ENCODE data around the gene NPR1. TPM values are rescaled to one million over a fixed set of nuclear protein-coding genes. Genes with fewer than 3 reads are reported as not detected.

Gene NPR1
- total and polyA plus RNA-seq, 2 of the 13 experiments (the other 11 are each of a cell fraction or from before 2014, with no cell fraction given): not detected

- Histone ChIP-seq H3K36me3 (replicated peaks in 1 of 2; ENCODE audit: control insufficient read depth in 1 of 2, insufficient read depth in 2 of 2, low read length in 2 of 2) (no peaks in the 10 kb centered on the region), H3K4me3 (replicated peaks in 1 of 3; ENCODE audit: insufficient read depth in 1 of 3, low read depth in 2 of 3, low read length in 3 of 3) (peak overlapping the region in 2 of 3 experiments; percentile 57 to 72; a peak in 4 of 6 replicates), H3K9me3 (ENCODE audit: low read length) (no peaks in the 10 kb centered on the region), H4K20me1 (ENCODE audit: insufficient read depth, low read length) (no peaks in the 10 kb centered on the region), H3K4me2 (ENCODE audit: low read depth, low read length) (peak overlapping the region; percentile 78), H3K27ac (ENCODE audit: extremely low read length, insufficient read depth, low read length) (no peak overlapping the region), H3K9ac (ENCODE audit: insufficient read depth, low read depth, low read length) (no peak overlapping the region), H3K79me2 (ENCODE audit: insufficient read depth, low read length) (no peaks in the 10 kb centered on the region), H3K4me1 (ENCODE audit: insufficient read depth, low read length) (peaks cover 25% of the 10 kb centered on the region), H3K27me3 (ENCODE audit: control insufficient read depth in 1 of 2, insufficient read depth in 2 of 2, low read length in 2 of 2) (peaks cover 20 to 51% of the 10 kb centered on the region in 2 experiments), H2AFZ (ENCODE audit: low read length) (no peak overlapping the region)
- POLR2A ChIA-PET: no interaction called here
- BruUV-seq (replicated peaks): no TSS peak
- DNase-seq (ENCODE audit: low spot score): no peak
- ATAC-seq: peak; percentile 58
- FAIRE-seq: peak; percentile 82
- intact Hi-C loops (cut with micrococcal nuclease; ENCODE audit: unreplicated experiment) (loop anchor here (1.0 to 5.0 kb wide), 4 partner anchors 71 to 309 kb away; partner anchors contain the start of gene RAB13), in situ Hi-C loops (cut with HindIII; ENCODE audit: extremely low pct_ligation_motif_present, low pct_unique_long_range_greater_than_20kb) (loop anchor here (5.0 kb wide), 2 partner anchors 69 to 94 kb away; no protein-coding TSS in a partner anchor)
- 15% methylated on average over 19 of the region's 29 CpGs for WGBS (ENCODE audit: low lambda C conversion rate)
- CTCF ChIA-PET (ENCODE audit: low intra/inter-chr PET ratio, low total read pairs): interaction anchor here (1.7 to 2.6 kb wide), 2 partner anchors 71 to 94 kb away, joined by 11 to 38 read pairs; no protein-coding TSS in a partner anchor
- TF ChIP-seq ZNF331 (CRISPR knock-in tag; IDR thresholded peaks at IDR 0.05): no peak
- TF ChIP-seq ZMYM3 (CRISPR knock-in tag; IDR thresholded peaks at IDR 0.05): no peak
- TF ChIP-seq, protein P1, sequence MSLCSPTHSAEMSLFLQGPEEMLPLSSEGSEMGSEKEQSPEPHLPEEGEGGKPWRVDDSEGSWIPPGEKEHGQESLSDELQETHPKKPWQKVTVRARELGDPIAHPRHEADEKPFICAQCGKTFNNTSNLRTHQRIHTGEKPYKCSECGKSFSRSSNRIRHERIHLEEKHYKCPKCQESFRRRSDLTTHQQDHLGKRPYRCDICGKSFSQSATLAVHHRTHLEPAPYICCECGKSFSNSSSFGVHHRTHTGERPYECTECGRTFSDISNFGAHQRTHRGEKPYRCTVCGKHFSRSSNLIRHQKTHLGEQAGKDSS (CRISPR knock-in tag; IDR thresholded peaks at IDR 0.05; ENCODE audit: borderline replicate concordance, low read depth): no peak
- TF ChIP-seq ZSCAN12 (CRISPR knock-in tag; IDR thresholded peaks at IDR 0.05): no peak
- TF ChIP-seq SRF (IDR thresholded peaks at IDR 0.05; ENCODE audit: low read depth, low read length): no peak
- TF ChIP-seq BRD4 (CRISPR knock-in tag; IDR thresholded peaks at IDR 0.05): no peak
- no peak for TF ChIP-seq AKNA (CRISPR knock-in tag; IDR thresholded peaks at IDR 0.05; ENCODE audit: borderline replicate concordance)
- TF ChIP-seq RNF2 (conservative IDR thresholded peaks at IDR 0.05; ENCODE audit: low read depth): no peak
- no peak for TF ChIP-seq ATF7 (IDR thresholded peaks at IDR 0.05)
- no peak for TF ChIP-seq ATF7 (CRISPR knock-in tag; IDR thresholded peaks at IDR 0.05)
- TF ChIP-seq ZNF652 (CRISPR knock-in tag; IDR thresholded peaks at IDR 0.05; ENCODE audit: borderline replicate concordance, low read depth): peak; percentile 80
- TF ChIP-seq HNRNPLL (IDR thresholded peaks at IDR 0.05; ENCODE audit: low read depth, low read length, poor library complexity, severe bottlenecking): no peak
- no peak for TF ChIP-seq JARID2 (CRISPR knock-in tag; IDR thresholded peaks at IDR 0.05; ENCODE audit: insufficient replicate concordance)
- TF ChIP-seq ZBTB34 (CRISPR knock-in tag; IDR thresholded peaks at IDR 0.05): no peak
- no peak for TF ChIP-seq NR3C1 (CRISPR knock-in tag; IDR thresholded peaks at IDR 0.05)
- no peak for TF ChIP-seq MTF1 (CRISPR knock-in tag; IDR thresholded peaks at IDR 0.05)
- TF ChIP-seq ZNF12 (CRISPR knock-in tag; IDR thresholded peaks at IDR 0.05): no peak
- TF ChIP-seq MEIS1 (CRISPR knock-in tag; IDR thresholded peaks at IDR 0.05; ENCODE audit: borderline replicate concordance): no peak
These were observed 570 bp upstream of the NPR1 start for GRCh38 chr1:153677718-153678518.

Data from HepG2 (cell line).